Peyer's patch (tissue), 4 donors: ENCODE measurements around the gene RIC8B. TPM values are rescaled to one million over a fixed set of nuclear protein-coding genes. Genes with fewer than 3 reads are reported as not detected.
"Not testable (repeated sequence)": the region's sequence is repeated elsewhere in the genome, so short reads cannot be mapped to it uniquely, and the experiment has no call there.

Experiments
- DNase-seq, 3 donors: peaks; one replicate each; pipeline ENCODE4 v3.0.0-alpha.2; 2017 to 2019
- H3K27ac ChIP-seq, 4 donors: fragments of 200-600 bp; sonication (generic); one replicate each; pipeline ENCODE4 v1.5.1; 2016 to 2019
- H3K27me3 ChIP-seq, 2 donors: fragments of 200-600 bp; sonication (generic); one replicate each; pipeline ENCODE4 v1.5.1; 2019
- H3K36me3 ChIP-seq, 3 donors: fragments of 200-600 bp; sonication (generic); one replicate each; pipeline ENCODE4 v1.5.1; 2016 to 2019
- H3K4me1 ChIP-seq, 4 donors: fragments of 200-600 bp; sonication (generic); one replicate each; pipeline ENCODE4 v1.5.1; 2016 to 2019
- H3K4me3 ChIP-seq, 4 donors: fragments of 200-600 bp; sonication (generic); 1 replicate in 3 of 4; 2 replicates in 1 of 4; pipeline ENCODE4 v1.5.1; 2016 to 2019; ENCODE audit warnings: mild to moderate bottlenecking in 1 of 4
- H3K9me3 ChIP-seq, 4 donors: fragments of 200-600 bp; sonication (generic); one replicate each; pipeline ENCODE4 v1.5.1; 2016 to 2019; ENCODE audit warnings: mild to moderate bottlenecking in 1 of 4
- CTCF ChIP-seq, 6 experiments: fragments of 450-650 bp in 4 of 6; fragments of 200-600 bp in 2 of 6; sonication (generic) in 1 of 6; IDR thresholded peaks; one replicate each; pipeline ENCODE4 v1.5.1; 2017 to 2019; ENCODE audit warnings: antibody characterized with exemption in 6 of 6, mild to moderate bottlenecking in 3 of 6, moderate library complexity in 1 of 6
- POLR2A ChIP-seq, 2 donors: fragments of 450-650 bp; IDR thresholded peaks; one replicate each; pipeline ENCODE4 v1.5.1; 2017; ENCODE audit warnings: antibody characterized with exemption in 2 of 2, mild to moderate bottlenecking in 2 of 2, moderate library complexity in 2 of 2
- total RNA-seq, 4 donors: library from RNA; depleted of rRNA; stranded (reverse); fragments of >200 nt; gene quantifications; one replicate each; pipeline ENCODE4 v1.1.0, GENCODE V29; 2016

RIC8B gene
- total RNA-seq, 4 donors from 2014 or later, result 9.5 to 23.1 (median 16.2) TPM

GRCh38 chr12:106919910-106920544 lies 145.5 kb downstream of the RIC8B start:
- Histone ChIP-seq H3K36me3 (no peaks in the 10 kb centered on the region), H3K4me3 (no peak overlapping the region), H3K9me3 (no peaks in the 10 kb centered on the region), H3K27me3 (no peaks in the 10 kb centered on the region), H3K4me1 (no peaks in the 10 kb centered on the region), H3K27ac (no peak overlapping the region)
- TF ChIP-seq CTCF (IDR thresholded peaks at IDR 0.05) (peak; percentile 52 to 90 (median 84)), POLR2A (IDR thresholded peaks at IDR 0.05) (no peak)
- no peak for DNase-seq

GRCh38 chr12:106921976-106922375 lies 147.5 kb downstream of the RIC8B start:
- H3K9me3 ChIP-seq, H3K4me3 ChIP-seq, H3K27me3 ChIP-seq, H3K27ac ChIP-seq, H3K4me1 ChIP-seq, DNase-seq, H3K36me3 ChIP-seq: not testable (repeated sequence)

GRCh38 chr12:106923594-106923993 lies 149.1 kb downstream of the RIC8B start:
- not testable (repeated sequence) for H3K36me3 ChIP-seq

DNA sequence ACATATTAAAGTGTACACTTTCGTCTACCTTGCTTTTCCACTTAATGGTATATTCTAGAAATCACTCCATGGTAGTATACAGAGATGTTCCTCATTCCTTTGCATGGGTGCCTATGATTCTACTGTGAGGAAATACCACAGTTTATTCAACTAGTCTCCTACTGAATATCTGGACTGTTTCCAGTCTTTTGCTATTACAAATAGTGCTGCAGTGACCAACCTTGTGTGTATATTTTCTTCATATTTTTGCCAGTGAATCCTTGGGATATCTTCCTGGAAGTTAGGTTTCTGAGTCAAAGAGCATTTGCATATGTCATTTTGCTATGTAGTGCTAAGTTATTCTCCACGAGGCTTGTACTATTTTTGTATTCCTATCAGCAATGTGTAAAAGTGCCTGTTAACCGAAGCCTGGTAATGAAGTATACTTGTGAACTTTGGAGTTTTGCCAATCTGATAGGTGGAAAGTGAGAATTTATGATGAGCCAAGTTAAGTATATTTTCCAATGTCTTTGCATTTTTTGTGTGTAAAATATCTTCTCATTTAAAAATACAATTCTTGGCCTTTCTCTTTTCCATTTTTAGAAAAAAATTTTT lies 149.9 kb downstream of the RIC8B start:
- TF ChIP-seq CTCF (IDR thresholded peaks at IDR 0.05) (no peak), POLR2A (IDR thresholded peaks at IDR 0.05) (no peak)

More at GRCh38 chr12:106923594-106923993, 149.1 kb downstream of the RIC8B start:
- not testable (repeated sequence) for H3K27ac ChIP-seq, H3K4me3 ChIP-seq, DNase-seq, H3K9me3 ChIP-seq, H3K27me3 ChIP-seq, H3K4me1 ChIP-seq

GRCh38 chr12:106926657-106927056 lies 152.2 kb downstream of the RIC8B start:
- no peak for DNase-seq
- no peaks in the 10 kb centered on the region for H3K9me3 ChIP-seq
- no peaks in the 10 kb centered on the region for H3K27me3 ChIP-seq
- no peaks in the 10 kb centered on the region for H3K36me3 ChIP-seq
- H3K4me1 ChIP-seq, result no peaks in the 10 kb centered on the region
- no peak overlapping the region for H3K27ac ChIP-seq
- TF ChIP-seq CTCF (IDR thresholded peaks at IDR 0.05) (no peak), POLR2A (IDR thresholded peaks at IDR 0.05) (no peak)
- H3K4me3 ChIP-seq, result no peak overlapping the region

More for the DNA sequence above, 149.9 kb downstream of the RIC8B start:
- H3K36me3 ChIP-seq, result no peaks in the 10 kb centered on the region
- no peaks in the 10 kb centered on the region for H3K4me1 ChIP-seq
- H3K27me3 ChIP-seq, result no peaks in the 10 kb centered on the region
- no peaks in the 10 kb centered on the region for H3K9me3 ChIP-seq
- no peak for DNase-seq
- H3K4me3 ChIP-seq, result no peak overlapping the region
- H3K27ac ChIP-seq, result no peak overlapping the region

- Histone ChIP-seq H3K36me3 (no peaks in the 10 kb centered on the region), H3K9me3 (no peaks in the 10 kb centered on the region), H3K4me3 (no peak overlapping the region), H3K27ac (no peak overlapping the region), H3K27me3 (no peaks in the 10 kb centered on the region), H3K4me1 (no peaks in the 10 kb centered on the region)
- TF ChIP-seq CTCF (IDR thresholded peaks at IDR 0.05) (no peak), POLR2A (IDR thresholded peaks at IDR 0.05) (no peak)
- DNase-seq, result no peak
Measured at GRCh38 chr12:106934277-106934676, 159.8 kb downstream of the RIC8B start.

Other genes with a start within 250 kb of the RIC8B start
- gene RFX4, start 191.7 kb upstream of the RIC8B start, total RNA-seq, result not detected
- gene TMEM263, start 181.2 kb downstream of the RIC8B start, total RNA-seq, result 10 to 100 TPM; 14.2 to 30.5 (median 28.1) TPM
- gene MTERF2, start 212.5 kb downstream of the RIC8B start, total RNA-seq, result 10 to 100 TPM; 10.9 to 19.0 (median 14.8) TPM